Nephron (organoid): ENCODE data around the gene ANTKMT.

Source experiments
- H3K27ac Mint-ChIP-seq, 3 experiments: 2 replicates each; pipeline ENCODE4 v1.8.0; 2020; ENCODE audit warnings: mixed read lengths in 3 of 3, mild to moderate bottlenecking in 2 of 3, moderate library complexity in 1 of 3
- H3K27me3 Mint-ChIP-seq: 2 replicates; pipeline ENCODE4 v1.8.0; 2021; ENCODE audit warnings: low read depth, mild to moderate bottlenecking, moderate library complexity, mixed read lengths
- H3K36me3 Mint-ChIP-seq: 2 replicates; pipeline ENCODE4 v1.8.0; 2020; ENCODE audit warnings: low read depth, mixed read lengths
- H3K4me1 Mint-ChIP-seq: 2 replicates; pipeline ENCODE4 v1.8.0; 2020; ENCODE audit warnings: mixed read lengths
- H3K4me3 Mint-ChIP-seq, 3 experiments: 2 replicates each; pipeline ENCODE4 v1.8.0; 2020; ENCODE audit warnings: mild to moderate bottlenecking in 3 of 3, mixed read lengths in 3 of 3, moderate library complexity in 2 of 3
- H3K9me3 Mint-ChIP-seq: 2 replicates; pipeline ENCODE4 v1.8.0; 2020; ENCODE audit warnings: mixed read lengths
- TF ChIP-seq, protein P1 (sequence below), 3 experiments: fragments of 200-600 bp; sonication (generic); IDR thresholded peaks; one replicate each; pipeline ENCODE4 v1.5.0; 2021; ENCODE audit warnings: antibody characterized with exemption in 3 of 3; ENCODE audit not compliant: unreplicated experiment in 3 of 3

Gene ANTKMT

DNA sequence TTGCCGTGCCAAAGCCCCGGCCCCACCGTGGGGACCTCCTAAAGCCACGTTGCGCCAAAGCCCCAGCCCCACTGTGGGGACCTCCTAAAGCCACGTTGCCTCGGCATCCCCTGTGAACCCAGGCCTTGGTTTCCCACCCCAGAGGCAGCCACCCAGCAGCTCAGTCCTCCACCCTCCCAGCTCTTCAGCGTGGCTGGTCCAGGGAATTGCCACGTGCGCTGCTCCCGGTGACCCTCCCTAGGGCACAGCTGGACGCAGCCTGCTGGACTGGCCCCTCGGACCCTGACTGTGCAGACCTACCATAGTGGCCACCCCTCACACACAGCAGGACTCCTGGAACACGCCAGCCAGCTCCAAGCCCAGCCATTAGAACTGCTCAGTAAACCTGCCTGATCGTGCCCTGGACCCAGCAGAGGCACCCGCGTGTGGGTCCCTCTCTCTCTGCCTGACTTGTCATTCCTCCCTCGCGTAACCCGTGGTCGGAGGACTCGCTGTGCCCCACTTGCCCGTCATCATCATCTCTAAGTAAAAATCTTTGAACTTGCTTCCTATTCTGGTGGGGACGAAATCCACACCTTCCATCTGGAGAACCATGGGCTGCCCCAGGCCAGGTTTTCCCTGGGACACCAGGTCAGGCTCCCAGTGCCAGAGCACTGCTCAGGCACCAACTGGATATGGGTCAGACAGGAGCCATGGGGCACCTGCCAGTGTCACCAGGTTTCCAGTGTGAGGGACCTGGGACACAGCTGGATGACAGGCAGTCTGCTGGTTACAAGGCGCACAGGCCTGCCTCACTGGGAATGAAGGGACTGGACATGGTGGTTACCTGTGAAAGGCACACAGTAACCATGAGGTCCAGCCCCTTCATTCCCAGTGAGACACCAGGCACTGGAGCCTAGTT lies 14.3 kb downstream of the ANTKMT start:
- H3K9me3 Mint-ChIP-seq = no peaks in the 10 kb centered on the region
- no peak overlapping the region for H3K27ac Mint-ChIP-seq
- peaks cover 20% of the 10 kb centered on the region for H3K36me3 Mint-ChIP-seq
- no peaks in the 10 kb centered on the region for H3K27me3 Mint-ChIP-seq
- H3K4me1 Mint-ChIP-seq = no peaks in the 10 kb centered on the region
- peak overlapping the region in 1 of 3 experiments; percentile 17 for H3K4me3 Mint-ChIP-seq
- TF ChIP-seq, protein P1, sequence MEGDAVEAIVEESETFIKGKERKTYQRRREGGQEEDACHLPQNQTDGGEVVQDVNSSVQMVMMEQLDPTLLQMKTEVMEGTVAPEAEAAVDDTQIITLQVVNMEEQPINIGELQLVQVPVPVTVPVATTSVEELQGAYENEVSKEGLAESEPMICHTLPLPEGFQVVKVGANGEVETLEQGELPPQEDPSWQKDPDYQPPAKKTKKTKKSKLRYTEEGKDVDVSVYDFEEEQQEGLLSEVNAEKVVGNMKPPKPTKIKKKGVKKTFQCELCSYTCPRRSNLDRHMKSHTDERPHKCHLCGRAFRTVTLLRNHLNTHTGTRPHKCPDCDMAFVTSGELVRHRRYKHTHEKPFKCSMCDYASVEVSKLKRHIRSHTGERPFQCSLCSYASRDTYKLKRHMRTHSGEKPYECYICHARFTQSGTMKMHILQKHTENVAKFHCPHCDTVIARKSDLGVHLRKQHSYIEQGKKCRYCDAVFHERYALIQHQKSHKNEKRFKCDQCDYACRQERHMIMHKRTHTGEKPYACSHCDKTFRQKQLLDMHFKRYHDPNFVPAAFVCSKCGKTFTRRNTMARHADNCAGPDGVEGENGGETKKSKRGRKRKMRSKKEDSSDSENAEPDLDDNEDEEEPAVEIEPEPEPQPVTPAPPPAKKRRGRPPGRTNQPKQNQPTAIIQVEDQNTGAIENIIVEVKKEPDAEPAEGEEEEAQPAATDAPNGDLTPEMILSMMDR (IDR thresholded peaks at IDR 0.05; ENCODE audit: unreplicated experiment in 3 of 3) = no peak

DNA sequence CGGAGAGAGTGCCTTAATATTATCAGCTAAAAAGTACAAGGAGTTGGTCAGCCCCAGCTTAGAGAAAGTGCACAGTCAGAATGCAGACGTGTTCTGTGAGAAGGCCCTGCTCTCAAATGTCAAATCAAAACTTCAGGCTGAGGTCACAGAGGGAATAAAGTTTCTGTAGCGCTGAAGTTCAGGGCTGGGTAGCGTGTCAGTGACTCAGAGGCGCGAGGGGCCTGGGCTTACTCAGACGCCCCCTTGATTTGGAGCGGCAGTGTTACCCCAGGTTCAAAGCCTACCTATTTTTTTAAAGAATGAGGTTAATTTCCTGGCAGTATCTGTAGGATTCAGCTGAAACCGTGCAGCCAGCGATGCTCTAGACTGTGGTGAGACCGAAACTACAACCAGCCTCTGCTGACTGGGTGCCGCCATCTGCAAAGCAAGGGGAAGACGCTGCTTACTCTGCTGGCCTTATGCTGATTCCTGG lies 15.1 kb downstream of the ANTKMT start:
- TF ChIP-seq, protein P1 (IDR thresholded peaks at IDR 0.05; ENCODE audit: unreplicated experiment in 3 of 3) = no peak
- Mint-ChIP-seq H3K4me1 (no peaks in the 10 kb centered on the region), H3K9me3 (no peaks in the 10 kb centered on the region), H3K27me3 (no peaks in the 10 kb centered on the region), H3K36me3 (peaks cover 20% of the 10 kb centered on the region), H3K27ac (no peak overlapping the region), H3K4me3 (peak overlapping the region in 1 of 3 experiments; percentile 42)

DNA sequence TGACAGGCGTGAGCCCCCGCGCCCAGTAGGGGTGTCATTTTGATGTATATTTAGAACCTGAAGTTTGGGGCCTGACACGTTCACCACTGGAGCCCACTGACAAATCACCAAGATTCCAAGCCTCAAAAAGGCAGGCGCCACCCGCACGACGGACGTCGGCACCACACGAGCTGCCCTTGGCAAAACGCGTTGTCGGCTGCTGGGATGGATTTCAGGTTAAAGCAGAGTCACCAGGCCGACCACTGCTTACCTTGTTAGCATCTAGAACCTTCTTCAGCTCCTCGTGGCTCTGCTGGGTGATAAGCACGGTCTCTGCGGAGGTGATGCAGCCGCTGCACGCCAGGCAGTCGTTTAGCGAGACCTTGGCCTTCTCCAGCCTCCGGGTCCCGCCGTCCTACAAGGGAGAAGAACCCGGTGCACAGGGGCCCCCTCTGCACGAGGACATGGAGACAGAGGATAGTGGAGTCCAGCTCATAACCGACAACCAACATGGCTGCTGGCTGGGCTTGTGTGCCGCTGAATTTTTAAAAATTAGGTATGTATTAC lies 16.1 kb downstream of the ANTKMT start:
- peaks cover 18% of the 10 kb centered on the region for H3K36me3 Mint-ChIP-seq
- H3K4me1 Mint-ChIP-seq = no peaks in the 10 kb centered on the region
- TF ChIP-seq, protein P1 (IDR thresholded peaks at IDR 0.05; ENCODE audit: unreplicated experiment in 3 of 3) = no peak
- peak overlapping the region in 1 of 3 experiments; percentile 73 for H3K4me3 Mint-ChIP-seq
- no peaks in the 10 kb centered on the region for H3K9me3 Mint-ChIP-seq
- no peak overlapping the region for H3K27ac Mint-ChIP-seq
- no peaks in the 10 kb centered on the region for H3K27me3 Mint-ChIP-seq

DNA sequence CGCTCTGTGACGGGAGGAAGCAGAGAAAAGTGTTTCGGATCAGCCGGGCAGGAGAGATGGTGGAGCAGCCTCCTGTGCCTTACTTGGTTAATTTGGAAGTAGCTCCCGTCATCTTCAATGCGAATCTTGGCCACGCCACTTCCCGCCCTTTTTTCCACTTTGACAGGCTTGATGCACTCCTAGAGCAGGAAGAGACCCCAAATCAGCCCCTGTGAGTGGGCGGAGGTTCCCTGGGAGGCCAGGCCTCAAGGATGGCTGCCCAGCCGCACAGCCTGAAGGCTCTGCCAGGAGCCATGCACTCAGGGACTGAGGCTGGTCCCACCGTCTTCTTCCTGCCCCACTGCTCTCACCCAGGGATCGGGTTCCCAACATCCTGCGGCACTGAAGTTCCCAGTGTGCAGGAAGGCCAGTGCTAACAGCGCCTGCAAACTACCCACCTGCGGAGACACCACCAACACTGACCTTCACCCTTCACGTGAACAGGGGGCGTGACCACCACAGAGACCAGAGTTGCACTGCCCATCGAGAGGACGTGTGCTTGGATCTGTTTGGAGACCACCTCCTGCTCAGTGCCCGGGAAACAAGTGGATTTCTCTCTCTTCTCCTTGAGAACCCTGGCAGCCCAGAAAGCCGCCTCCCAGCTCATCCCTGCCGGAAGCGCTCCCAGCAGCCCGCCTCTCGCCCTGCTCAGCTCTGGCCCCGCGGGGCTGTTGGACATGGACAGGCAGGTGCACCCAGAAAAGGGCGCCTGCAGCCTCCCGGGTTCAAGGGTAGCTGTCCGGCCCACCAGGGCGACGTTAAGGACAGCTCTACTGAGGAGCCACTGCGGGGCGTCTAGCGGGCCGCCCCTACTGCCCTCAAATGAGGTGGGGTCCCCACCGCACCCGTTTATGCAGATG lies 18.9 kb downstream of the ANTKMT start:
- peaks cover 13% of the 10 kb centered on the region for H3K36me3 Mint-ChIP-seq
- TF ChIP-seq, protein P1 (IDR thresholded peaks at IDR 0.05; ENCODE audit: unreplicated experiment in 3 of 3) = no peak
- peak overlapping the region; percentile 78 to 83 (median 81) for H3K4me3 Mint-ChIP-seq
- H3K27ac Mint-ChIP-seq = no peak overlapping the region
- H3K9me3 Mint-ChIP-seq = no peaks in the 10 kb centered on the region
- H3K4me1 Mint-ChIP-seq = no peaks in the 10 kb centered on the region
- H3K27me3 Mint-ChIP-seq = no peaks in the 10 kb centered on the region

DNA sequence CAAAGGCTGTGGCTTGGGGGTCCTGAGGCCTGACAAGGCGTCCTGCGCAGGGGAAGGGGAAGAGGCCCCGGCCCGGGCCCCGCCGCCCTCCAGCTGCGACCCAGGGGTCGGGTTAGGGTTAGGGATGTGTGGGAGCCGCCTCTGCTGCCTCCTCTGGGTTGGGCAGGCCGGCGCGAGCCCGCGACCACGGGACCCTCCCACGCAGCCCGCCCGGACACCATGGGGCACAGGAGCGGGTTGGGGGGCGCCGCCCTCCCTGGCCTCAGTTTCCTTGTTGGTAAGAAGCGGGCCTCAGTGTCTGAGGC lies 19.5 kb downstream of the ANTKMT start:
- Mint-ChIP-seq H3K4me1 (no peaks in the 10 kb centered on the region), H3K27ac (no peak overlapping the region), H3K4me3 (peak overlapping the region; percentile 78 to 83 (median 81)), H3K9me3 (no peaks in the 10 kb centered on the region), H3K27me3 (no peaks in the 10 kb centered on the region), H3K36me3 (peaks cover 10% of the 10 kb centered on the region)
- TF ChIP-seq, protein P1 (IDR thresholded peaks at IDR 0.05; ENCODE audit: unreplicated experiment in 3 of 3) = no peak
